GM20431 (cell line): Measurements from ENCODE around the gene NRXN3.
"Not testable (repeated sequence)": the region's sequence is repeated elsewhere in the genome, so short reads cannot be mapped to it uniquely, and the experiment has no call there.

ENCODE experiments used
- in situ Hi-C: fragments of 300-500 bp; cut with MseI, MboI; formaldehyde crosslinking; loops from one replicate; pipeline ENCODE4 v1.15.0; 2020; ENCODE audit warnings: low sequenced_read_pairs; ENCODE audit not compliant: unreplicated experiment

The NRXN3 gene

DNA sequence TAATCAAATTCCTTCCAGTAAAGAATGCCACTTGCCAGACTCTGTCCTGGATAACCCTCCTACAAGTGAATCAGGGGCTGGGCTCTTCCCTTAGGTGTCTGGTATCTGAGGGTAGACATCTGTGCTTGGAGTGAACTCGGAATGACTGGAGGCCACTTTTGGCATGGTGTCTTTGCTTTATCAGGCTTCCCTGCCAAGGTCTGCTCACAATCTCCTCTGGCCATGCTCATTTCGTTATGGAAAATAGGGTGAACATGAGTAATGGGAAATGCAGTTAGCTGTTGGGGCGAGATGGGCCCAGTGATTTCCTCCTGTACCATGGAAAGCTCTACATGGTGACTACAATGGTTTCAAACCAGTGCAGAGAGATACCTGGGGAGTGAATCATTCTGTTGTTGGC lies 212.9 kb downstream of the NRXN3 start:
- in situ Hi-C loops: no loop called here

- in situ Hi-C loops: no loop called here
These were observed 228.0 kb downstream of the NRXN3 start for GRCh38 chr14:78398216-78398615.

- in situ Hi-C loops: no loop called here
These were observed 229.2 kb downstream of the NRXN3 start for GRCh38 chr14:78399316-78399889.

GRCh38 chr14:78401866-78402265 lies 231.7 kb downstream of the NRXN3 start:
- in situ Hi-C loops: no loop called here

DNA sequence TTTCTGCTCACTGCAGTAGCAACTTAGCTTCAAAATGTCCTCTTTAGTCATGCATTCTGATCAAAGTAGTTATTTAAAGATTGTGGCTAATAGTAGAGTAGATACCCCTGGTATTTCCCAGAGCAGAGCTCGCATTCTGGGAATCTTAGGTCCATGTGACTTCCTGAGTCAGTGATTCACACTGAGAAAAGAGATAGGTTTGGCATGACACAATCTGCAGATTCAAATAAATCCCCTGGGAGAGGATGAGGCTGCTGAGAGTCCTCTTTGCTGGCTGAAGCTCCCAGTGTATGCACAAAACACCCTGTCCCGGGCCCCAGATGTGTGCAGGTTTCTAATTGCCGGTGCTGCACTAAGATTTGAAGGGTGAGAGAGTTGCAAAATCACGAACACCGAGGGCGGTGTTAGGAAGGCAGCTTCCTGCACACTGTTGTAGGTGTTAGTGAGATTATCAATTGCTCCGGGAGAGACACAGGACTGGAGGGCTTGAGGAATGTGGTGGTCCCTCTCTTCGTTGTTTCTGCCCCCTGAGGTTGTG lies 233.2 kb downstream of the NRXN3 start:
- in situ Hi-C loops: no loop called here

DNA sequence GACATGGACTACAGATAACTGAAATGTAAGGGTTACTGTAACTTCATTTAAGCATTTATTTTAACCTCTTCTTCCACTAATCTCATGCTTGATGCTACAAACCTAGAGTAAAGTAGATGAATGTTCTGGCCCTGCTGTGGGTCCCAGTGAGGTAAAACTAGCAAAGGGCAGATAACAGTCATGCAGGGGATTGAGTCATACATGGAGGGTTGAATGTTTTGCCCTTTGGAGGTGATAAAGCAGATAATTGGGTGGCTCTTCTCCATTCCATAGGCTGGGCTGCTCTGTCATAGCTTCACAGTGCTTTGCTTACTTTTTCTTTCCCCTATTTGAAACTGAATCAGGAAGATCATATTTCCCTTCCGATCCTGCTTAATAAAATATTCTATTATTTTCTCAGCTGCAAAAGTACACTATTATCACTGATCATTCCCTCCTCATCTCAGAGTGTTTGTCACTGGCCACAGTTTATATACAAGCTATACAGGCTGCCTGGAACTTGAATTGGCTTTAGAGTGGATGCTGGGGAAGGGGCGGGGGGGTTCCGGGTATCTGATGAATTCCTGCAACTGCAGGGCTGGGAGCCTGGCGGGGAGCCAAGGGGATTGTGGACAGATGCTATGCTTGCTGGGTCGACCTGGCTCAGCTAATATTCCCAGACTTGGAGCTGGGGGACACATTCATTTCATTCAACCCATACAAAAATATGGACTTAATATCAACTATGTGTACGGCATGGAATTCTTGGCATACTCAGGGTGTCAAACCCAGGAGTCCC lies 235.1 kb downstream of the NRXN3 start:
- in situ Hi-C loops: no loop called here

GRCh38 chr14:78412475-78412874 lies 242.3 kb downstream of the NRXN3 start:
- in situ Hi-C loops: no loop called here

DNA sequence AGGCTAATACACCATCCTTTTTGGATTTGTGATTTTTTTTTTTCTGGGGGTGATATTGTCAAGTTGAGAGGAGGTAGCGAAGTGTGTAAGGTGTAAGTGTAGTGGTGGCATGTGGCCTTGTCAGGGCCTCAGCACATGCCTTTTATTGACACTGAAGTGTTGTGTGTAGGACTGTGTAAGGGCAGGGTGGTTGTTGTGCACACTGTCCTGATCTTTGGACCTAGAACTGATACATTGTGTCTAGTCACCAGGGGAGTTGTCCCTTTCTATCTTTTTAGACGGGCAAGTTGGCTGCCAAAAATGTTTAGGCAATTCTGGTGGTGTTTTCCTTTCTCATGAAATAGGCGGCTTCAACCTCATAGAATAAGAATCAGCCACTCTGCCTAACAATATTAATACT lies 244.0 kb downstream of the NRXN3 start:
- in situ Hi-C loops: no loop called here

GRCh38 chr14:78417532-78417931 lies 247.4 kb downstream of the NRXN3 start:
- in situ Hi-C loops: no loop called here

DNA sequence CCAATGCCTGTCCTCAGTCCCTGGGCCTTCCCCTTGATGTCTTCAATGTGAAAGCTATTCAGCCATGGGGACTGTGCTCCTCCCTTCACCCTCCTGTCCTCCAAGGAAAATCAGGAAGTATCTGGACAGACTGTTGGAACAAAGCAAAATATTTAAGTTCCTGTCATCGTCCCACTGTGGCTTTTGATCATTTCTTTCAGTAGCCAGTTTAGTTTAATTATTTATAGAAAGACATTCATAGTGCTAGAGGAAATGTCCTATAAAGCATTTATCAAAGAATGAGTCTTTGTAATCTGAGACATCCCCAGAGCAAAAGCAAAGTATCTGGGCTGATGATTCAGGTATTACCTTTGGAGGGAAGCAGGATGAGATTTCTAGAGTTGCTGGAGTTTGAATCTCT lies 254.1 kb downstream of the NRXN3 start:
- in situ Hi-C loops: no loop called here

- in situ Hi-C loops: no loop called here
These were observed 255.2 kb downstream of the NRXN3 start for GRCh38 chr14:78425330-78425729.

GRCh38 chr14:78425782-78426181 lies 255.6 kb downstream of the NRXN3 start:
- in situ Hi-C loops: no loop called here

DNA sequence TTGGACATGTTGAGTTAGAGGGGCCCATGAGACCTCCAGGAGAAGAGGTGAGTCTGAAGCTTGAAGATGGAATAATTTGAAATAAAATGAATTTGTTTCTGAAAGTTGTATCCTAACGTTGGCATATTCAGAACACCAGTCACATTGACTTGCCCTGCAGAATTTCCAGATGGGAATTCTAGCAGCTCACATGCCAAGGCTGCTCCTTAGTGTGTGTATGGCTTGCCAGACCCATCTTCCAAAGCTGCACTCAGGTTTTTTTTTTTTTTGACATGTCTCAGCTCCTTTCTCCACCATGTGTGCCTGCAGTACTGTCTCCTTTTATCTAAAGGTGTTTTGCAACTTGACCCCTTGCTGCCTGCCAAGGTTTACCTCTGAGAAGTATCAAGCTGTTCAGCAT lies 261.9 kb downstream of the NRXN3 start:
- in situ Hi-C loops: no loop called here

DNA sequence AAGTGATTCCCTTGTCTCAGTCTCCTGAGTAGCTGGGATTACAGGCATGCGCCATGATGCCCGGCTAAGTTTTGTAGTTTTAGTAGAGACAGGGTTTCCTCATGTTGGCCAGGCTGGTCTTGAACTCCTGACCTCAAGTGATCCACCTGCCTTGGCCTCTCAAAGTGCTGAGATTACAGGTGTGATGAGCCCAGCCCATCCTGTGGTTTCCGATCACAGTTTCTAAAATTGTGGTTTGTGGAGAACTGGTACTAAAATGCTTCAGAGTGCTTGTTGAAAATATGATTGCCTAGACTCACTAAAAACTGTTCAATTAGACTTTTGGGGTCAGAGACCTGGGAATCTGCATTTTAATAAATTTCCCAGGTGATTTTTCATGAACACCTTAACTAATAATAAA lies 267.3 kb downstream of the NRXN3 start:
- in situ Hi-C loops: not testable (repeated sequence)

DNA sequence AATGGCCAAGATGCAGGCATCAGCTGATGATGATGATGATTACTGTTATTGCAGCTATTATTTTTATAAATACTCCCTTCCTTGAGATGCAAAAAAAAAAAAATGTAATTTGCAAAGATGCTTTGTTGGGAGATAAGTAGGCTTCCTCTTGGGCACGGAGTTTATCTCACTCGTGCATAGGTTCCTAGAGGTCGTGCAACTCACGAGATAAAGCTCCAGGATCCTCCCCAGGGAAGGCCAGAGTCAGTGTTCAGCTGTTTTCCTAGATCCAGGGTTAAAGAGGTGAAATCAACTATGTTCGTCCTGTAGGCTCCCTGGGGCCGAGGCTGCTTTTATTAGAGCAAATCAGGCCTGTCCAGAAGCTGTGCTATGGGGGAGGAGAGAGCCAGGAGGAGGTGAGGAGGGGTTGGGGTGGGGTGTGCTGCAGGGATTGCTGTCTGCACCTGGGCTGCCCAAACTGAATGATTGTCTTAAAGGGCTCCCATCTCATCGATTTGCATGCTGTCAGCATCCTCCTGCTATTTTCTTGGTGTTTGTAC lies 270.3 kb downstream of the NRXN3 start:
- in situ Hi-C loops: no loop called here

DNA sequence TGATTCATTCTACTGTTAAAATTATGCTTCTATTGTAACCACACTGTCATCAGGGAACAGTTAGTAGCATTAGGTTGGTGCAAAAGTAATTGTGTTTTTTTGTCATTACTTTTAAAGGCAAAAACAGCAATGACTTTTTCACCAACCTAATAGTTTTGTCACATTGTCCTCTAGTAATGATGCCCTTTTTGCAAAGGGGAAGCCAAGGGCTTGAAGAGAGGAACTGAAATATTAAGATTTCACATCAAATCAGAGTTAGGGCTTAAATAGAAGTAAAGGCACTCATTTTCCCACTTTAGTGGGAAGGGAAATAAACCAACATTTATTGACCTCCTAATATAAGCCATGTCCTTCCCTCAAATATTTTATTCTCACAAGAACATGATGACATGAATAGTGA lies 273.7 kb downstream of the NRXN3 start:
- in situ Hi-C loops: no loop called here

DNA sequence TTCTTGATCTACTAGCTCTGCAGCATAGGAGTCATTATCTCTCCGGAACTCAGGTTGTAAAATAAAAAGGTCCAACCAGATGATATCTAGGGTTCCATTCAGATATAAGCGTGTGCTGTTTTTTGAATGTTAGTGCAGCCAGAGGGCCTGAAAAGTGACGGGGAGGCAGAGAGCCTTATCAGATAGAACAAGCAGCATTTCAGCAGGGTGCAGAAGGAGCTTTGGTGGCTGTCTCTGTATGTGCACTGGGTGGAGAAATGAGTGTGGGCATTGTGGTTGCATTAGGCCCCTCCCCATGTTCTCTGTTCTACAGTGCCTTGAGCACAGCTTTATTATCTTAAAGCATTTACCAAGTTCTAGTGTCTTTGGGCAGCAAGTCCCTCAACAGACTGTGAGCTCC lies 275.1 kb downstream of the NRXN3 start:
- in situ Hi-C loops: no loop called here

GRCh38 chr14:78446807-78447206 lies 276.6 kb downstream of the NRXN3 start:
- in situ Hi-C loops: no loop called here

GRCh38 chr14:78448164-78449094 lies 278.3 kb downstream of the NRXN3 start:
- in situ Hi-C loops: no loop called here

GRCh38 chr14:78450669-78451318 lies 280.6 kb downstream of the NRXN3 start:
- in situ Hi-C loops: no loop called here
